Endodermal cell (in vitro differentiated cells): Measurements from ENCODE around the gene C11orf21. TPM values are rescaled to one million over a fixed set of nuclear protein-coding genes. Genes with fewer than 3 reads are reported as not detected.

Experiments
- DNase-seq: peaks from one replicate; pipeline ENCODE4 v3.0.0-alpha.2; 2017
- H3K27ac ChIP-seq: 2 replicates; pipeline ENCODE4 v1.5.1; 2013; ENCODE audit warnings: mild to moderate bottlenecking, low read depth, low read length, moderate library complexity
- H3K27me3 ChIP-seq: 2 replicates; pipeline ENCODE4 v1.6.1; 2013; ENCODE audit warnings: mild to moderate bottlenecking, low read length, moderate library complexity; ENCODE audit not compliant: insufficient read depth, control insufficient read depth, poor library complexity, severe bottlenecking
- H3K36me3 ChIP-seq: 2 replicates; pipeline ENCODE4 v1.7.0; 2013; ENCODE audit warnings: mild to moderate bottlenecking, low read length, moderate library complexity; ENCODE audit not compliant: control insufficient read depth, insufficient read depth
- H3K4me1 ChIP-seq: one replicate; pipeline ENCODE4 v1.7.0; 2013; ENCODE audit warnings: low read length; ENCODE audit not compliant: control insufficient read depth, insufficient read depth
- H3K4me3 ChIP-seq: 2 replicates; pipeline ENCODE4 v1.5.1; 2013; ENCODE audit warnings: mild to moderate bottlenecking, low read length, moderate library complexity
- H3K9ac ChIP-seq: 2 replicates; pipeline ENCODE4 v1.6.1; 2013; ENCODE audit warnings: mild to moderate bottlenecking, low read length, moderate library complexity; ENCODE audit not compliant: poor library complexity, severe bottlenecking; ENCODE audit errors: extremely low read depth
- H3K9me3 ChIP-seq: 2 replicates; pipeline ENCODE4 v1.6.1; 2013; ENCODE audit warnings: mild to moderate bottlenecking, low read length, moderate library complexity; ENCODE audit not compliant: control insufficient read depth
- H3K27ac Mint-ChIP-seq: 2 replicates; pipeline ENCODE4 v1.8.0; 2020; ENCODE audit warnings: mixed read lengths
- H3K27me3 Mint-ChIP-seq: 2 replicates; pipeline ENCODE4 v1.8.0; 2021; ENCODE audit warnings: mild to moderate bottlenecking, mixed read lengths; ENCODE audit not compliant: insufficient read depth
- H3K36me3 Mint-ChIP-seq: 2 replicates; pipeline ENCODE4 v1.8.0; 2020; ENCODE audit warnings: low read depth, mixed read lengths
- H3K4me1 Mint-ChIP-seq: 2 replicates; pipeline ENCODE4 v1.8.0; 2020; ENCODE audit warnings: mixed read lengths
- H3K4me3 Mint-ChIP-seq: 2 replicates; pipeline ENCODE4 v1.8.0; 2020; ENCODE audit warnings: mild to moderate bottlenecking, moderate library complexity, mixed read lengths
- H3K9me3 Mint-ChIP-seq: 2 replicates; pipeline ENCODE4 v1.8.0; 2020; ENCODE audit warnings: mild to moderate bottlenecking, mixed read lengths
- CTCF ChIP-seq: fragments of 200-600 bp; sonication (generic); conservative IDR thresholded peaks from 2 replicates; pipeline ENCODE4 v1.5.0; 2021; ENCODE audit warnings: antibody characterized with exemption, mild to moderate bottlenecking
- WGBS, 2 experiments: methylation state at CpG; one replicate each; pipeline versions ENCODE4 v1.1.5 to v1.1.7; 2013; ENCODE audit warnings: missing lambda C conversion rate in 2 of 2, mixed read lengths in 1 of 2; ENCODE audit not compliant: insufficient coverage in 1 of 2, insufficient read length in 1 of 2; 5-methylcytosine and 5-hydroxymethylcytosine counted together
- total RNA-seq, 2 donors: library from RNA; stranded (reverse); fragmentation: NEBNext Ultra II Directional in 1 of 2; extraction: Animal tissue kit (Norgen Biotek cat#: 25700) in 1 of 2; gene quantifications; 2 replicates in 1 of 2; 3 replicates in 1 of 2; pipeline ENCODE4 v1.2.1, GENCODE V29; 2021

The C11orf21 gene
- total RNA-seq, 2 donors from 2014 or later = 0.20 TPM; not detected in 1

GRCh38 chr11:2296913-2297622 lies 4.7 kb downstream of the C11orf21 start:
- H3K4me3 Mint-ChIP-seq = no peak overlapping the region
- Histone ChIP-seq H3K27ac (no peak overlapping the region), H3K9ac (no peak overlapping the region), H3K4me1 (no peaks in the 10 kb centered on the region), H3K4me3 (no peak overlapping the region), H3K9me3 (no peaks in the 10 kb centered on the region), H3K36me3 (no peaks in the 10 kb centered on the region), H3K27me3 (peaks cover 6% of the 10 kb centered on the region)
- H3K4me1 Mint-ChIP-seq = no peaks in the 10 kb centered on the region
- 88 to 92% methylated on average over 5 to 13 of the region's 13 CpGs for WGBS, 2 experiments
- DNase-seq = peak; percentile 34
- H3K27me3 Mint-ChIP-seq = peaks cover 18% of the 10 kb centered on the region
- H3K9me3 Mint-ChIP-seq = no peaks in the 10 kb centered on the region
- no peaks in the 10 kb centered on the region for H3K36me3 Mint-ChIP-seq
- no peak for TF ChIP-seq CTCF
- H3K27ac Mint-ChIP-seq = no peak overlapping the region

- Histone ChIP-seq H3K9ac (no peak overlapping the region), H3K36me3 (no peaks in the 10 kb centered on the region), H3K27ac (no peak overlapping the region), H3K4me1 (no peaks in the 10 kb centered on the region), H3K4me3 (no peak overlapping the region), H3K27me3 (peaks cover 6% of the 10 kb centered on the region), H3K9me3 (no peaks in the 10 kb centered on the region)
- TF ChIP-seq CTCF = no peak
- peaks cover 18% of the 10 kb centered on the region for H3K27me3 Mint-ChIP-seq
- H3K27ac Mint-ChIP-seq = no peak overlapping the region
- no peaks in the 10 kb centered on the region for H3K4me1 Mint-ChIP-seq
- no peak overlapping the region for H3K4me3 Mint-ChIP-seq
- WGBS, 2 experiments = 85 to 95% methylated on average over 11 to 17 of the region's 17 CpGs
- no peaks in the 10 kb centered on the region for H3K9me3 Mint-ChIP-seq
- H3K36me3 Mint-ChIP-seq = no peaks in the 10 kb centered on the region
- DNase-seq = peak; percentile 31
Measured at GRCh38 chr11:2295971-2296912, 5.5 kb downstream of the C11orf21 start.

- Histone ChIP-seq H3K36me3 (no peaks in the 10 kb centered on the region), H3K27me3 (peaks cover 6% of the 10 kb centered on the region), H3K27ac (no peak overlapping the region), H3K4me1 (no peaks in the 10 kb centered on the region), H3K9ac (no peak overlapping the region), H3K4me3 (no peak overlapping the region), H3K9me3 (no peaks in the 10 kb centered on the region)
- Mint-ChIP-seq H3K9me3 (no peaks in the 10 kb centered on the region), H3K4me1 (no peaks in the 10 kb centered on the region), H3K27ac (no peak overlapping the region), H3K36me3 (no peaks in the 10 kb centered on the region), H3K4me3 (no peak overlapping the region), H3K27me3 (peaks cover 21% of the 10 kb centered on the region)
- no peak for TF ChIP-seq CTCF
- DNase-seq = peak; percentile 34
- WGBS, 2 experiments = 91 to 93% methylated on average over 8 of the region's 8 CpGs
Measured at GRCh38 chr11:2294926-2295290, 6.8 kb downstream of the C11orf21 start.
